ENCODE data around the gene TUSC2. TPM values are rescaled to one million over a fixed set of nuclear protein-coding genes. Genes with fewer than 3 reads are reported as not detected.

Gene TUSC2
- total and polyA plus RNA-seq, 2 of the 13 experiments (the other 11 are each of a cell fraction or from before 2014, with no cell fraction given): 36.7 to 39.1 TPM

DNA sequence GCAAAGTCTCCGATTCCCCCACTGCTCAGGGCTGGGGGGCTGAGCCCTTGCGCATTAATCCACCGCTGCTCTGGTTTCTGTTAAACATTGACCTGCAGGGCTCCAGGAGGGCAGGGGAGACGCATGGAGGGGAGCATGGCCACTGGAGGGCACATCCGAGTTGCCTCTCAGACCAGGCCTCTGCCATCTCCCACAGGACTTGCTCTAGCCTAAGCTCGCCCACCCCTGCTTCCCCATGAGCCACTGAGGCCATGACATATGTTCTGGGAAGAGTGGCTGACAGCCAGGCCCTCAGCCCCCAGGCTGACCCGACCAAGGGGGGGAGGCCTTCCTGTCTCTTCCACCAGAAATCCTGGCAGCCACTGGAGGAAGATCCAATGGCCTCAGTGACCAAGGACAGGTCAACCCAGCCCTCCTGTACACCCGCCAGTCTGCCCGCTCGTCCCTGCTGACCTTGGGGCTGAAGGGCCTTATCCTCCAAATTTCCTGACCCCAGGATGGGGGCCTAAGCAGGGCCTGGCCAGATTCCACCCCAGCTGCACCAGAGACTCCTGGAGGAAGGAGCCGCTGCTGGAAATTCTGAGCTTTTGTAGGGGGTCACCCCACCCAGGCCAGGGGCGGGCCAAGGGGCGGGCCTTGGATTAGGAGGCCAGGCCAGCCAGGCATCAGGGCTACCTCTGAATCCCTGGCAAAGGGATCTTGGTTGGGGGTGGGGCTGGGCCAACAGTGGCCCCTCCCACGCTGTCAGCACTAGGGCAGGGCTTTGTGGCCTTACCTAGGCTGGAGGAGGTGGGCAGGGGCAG is 24.8 kb downstream of the TUSC2 start, which contains the start of gene HYAL1 (continued):
- TF ChIP-seq HMGXB3 (CRISPR knock-in tag; IDR thresholded peaks at IDR 0.05; ENCODE audit: borderline replicate concordance) (no peak), SKI (IDR thresholded peaks at IDR 0.05; ENCODE audit: partially characterized antibody) (peak; percentile 13), NFE2L2 (IDR thresholded peaks at IDR 0.05; ENCODE audit: low read length) (no peak), GPN1 (CRISPR knock-in tag; IDR thresholded peaks at IDR 0.05; ENCODE audit: borderline replicate concordance) (peak; percentile 62; the same call in 1 of the 2 replicates), NR2F1 (CRISPR knock-in tag; IDR thresholded peaks at IDR 0.05) (no peak), ZSCAN22 (CRISPR knock-in tag; IDR thresholded peaks at IDR 0.05) (peak; percentile 67; the same call in 1 of the 2 replicates), ATF7 (IDR thresholded peaks at IDR 0.05) (no peak), ATF7 (CRISPR knock-in tag; IDR thresholded peaks at IDR 0.05) (no peak; the same call in 1 of the 2 replicates), CREM (IDR thresholded peaks at IDR 0.05) (peak; percentile 29; the same call in 1 of the 2 replicates), CREM (CRISPR knock-in tag; IDR thresholded peaks at IDR 0.05) (no peak), ZBTB10 (CRISPR knock-in tag; IDR thresholded peaks at IDR 0.05; ENCODE audit: borderline replicate concordance) (no peak), CERS6 (CRISPR knock-in tag; IDR thresholded peaks at IDR 0.05) (no peak), MYNN (CRISPR knock-in tag; IDR thresholded peaks at IDR 0.05; ENCODE audit: low read depth) (no peak), ZNF501 (CRISPR knock-in tag; IDR thresholded peaks at IDR 0.05) (peak; percentile 91; the same call in 1 of the 2 replicates), ZNF253 (CRISPR knock-in tag; IDR thresholded peaks at IDR 0.05; ENCODE audit: borderline replicate concordance) (no peak), CC2D1A (CRISPR knock-in tag; IDR thresholded peaks at IDR 0.05) (0 out of 2 replicates have a peak, but pooled peaks have one; percentile 82), RXRB (CRISPR knock-in tag; IDR thresholded peaks at IDR 0.05; ENCODE audit: borderline replicate concordance) (peak; percentile 34; the same call in 1 of the 2 replicates)
- TF ChIP-seq, protein P1, sequence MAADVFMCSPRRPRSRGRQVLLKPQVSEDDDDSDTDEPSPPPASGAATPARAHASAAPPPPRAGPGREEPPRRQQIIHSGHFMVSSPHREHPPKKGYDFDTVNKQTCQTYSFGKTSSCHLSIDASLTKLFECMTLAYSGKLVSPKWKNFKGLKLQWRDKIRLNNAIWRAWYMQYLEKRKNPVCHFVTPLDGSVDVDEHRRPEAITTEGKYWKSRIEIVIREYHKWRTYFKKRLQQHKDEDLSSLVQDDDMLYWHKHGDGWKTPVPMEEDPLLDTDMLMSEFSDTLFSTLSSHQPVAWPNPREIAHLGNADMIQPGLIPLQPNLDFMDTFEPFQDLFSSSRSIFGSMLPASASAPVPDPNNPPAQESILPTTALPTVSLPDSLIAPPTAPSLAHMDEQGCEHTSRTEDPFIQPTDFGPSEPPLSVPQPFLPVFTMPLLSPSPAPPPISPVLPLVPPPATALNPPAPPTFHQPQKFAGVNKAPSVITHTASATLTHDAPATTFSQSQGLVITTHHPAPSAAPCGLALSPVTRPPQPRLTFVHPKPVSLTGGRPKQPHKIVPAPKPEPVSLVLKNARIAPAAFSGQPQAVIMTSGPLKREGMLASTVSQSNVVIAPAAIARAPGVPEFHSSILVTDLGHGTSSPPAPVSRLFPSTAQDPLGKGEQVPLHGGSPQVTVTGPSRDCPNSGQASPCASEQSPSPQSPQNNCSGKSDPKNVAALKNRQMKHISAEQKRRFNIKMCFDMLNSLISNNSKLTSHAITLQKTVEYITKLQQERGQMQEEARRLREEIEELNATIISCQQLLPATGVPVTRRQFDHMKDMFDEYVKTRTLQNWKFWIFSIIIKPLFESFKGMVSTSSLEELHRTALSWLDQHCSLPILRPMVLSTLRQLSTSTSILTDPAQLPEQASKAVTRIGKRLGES (CRISPR knock-in tag; IDR thresholded peaks at IDR 0.05; ENCODE audit: borderline replicate concordance): 0 out of 2 replicates have a peak, but pooled peaks have one; percentile 28

Measured in HepG2 (cell line).